ENCODE data around the gene TTC7B.

- TF ChIP-seq CTCF (IDR thresholded peaks at IDR 0.05; ENCODE audit: borderline replicate concordance, extremely low read depth, low read length, poor library complexity, severe bottlenecking) (no peak), EZH2 (IDR thresholded peaks at IDR 0.05; ENCODE audit: borderline replicate concordance, low read depth, low read length, severe bottlenecking) (no peak)
These were observed 84.7 kb downstream of the TTC7B start for GRCh38 chr14:90731487-90731886.
